GM12891 (cell line): ENCODE results near the gene SIL1.

Source experiments
- PAX5 ChIP-seq: IDR thresholded peaks from 2 replicates; pipeline ENCODE4 v1.6.1; 2011; ENCODE audit warnings: low read length, moderate library complexity, mild to moderate bottlenecking; ENCODE audit not compliant: insufficient read depth, severe bottlenecking
- POLR2A ChIP-seq: IDR thresholded peaks from 2 replicates; pipeline ENCODE4 v1.6.1; 2011; ENCODE audit warnings: low read depth, low read length, control low read depth
- POLR2AphosphoS5 ChIP-seq: IDR thresholded peaks from 2 replicates; pipeline ENCODE4 v1.6.1; 2011; ENCODE audit warnings: low read depth, low read length, control low read depth
- POU2F2 ChIP-seq: IDR thresholded peaks from 2 replicates; pipeline ENCODE4 v1.6.1; 2011; ENCODE audit warnings: low read depth, mild to moderate bottlenecking, control low read depth, low read length, moderate library complexity
- SPI1 ChIP-seq: IDR thresholded peaks from 2 replicates; pipeline ENCODE4 v1.6.1; 2011; ENCODE audit warnings: low read depth, low read length, control low read depth
- TAF1 ChIP-seq: IDR thresholded peaks from 2 replicates; pipeline ENCODE4 v1.6.1; 2011; ENCODE audit warnings: low read depth, low read length, control low read depth

- TF ChIP-seq POLR2A (no peak), SPI1 (no peak), POLR2AphosphoS5 (no peak), PAX5 (no peak), TAF1 (no peak), POU2F2 (no peak)
Measured at GRCh38 chr5:139118804-139119203, 79.4 kb downstream of the SIL1 start.
